Fibroblast of lung (primary cell): Measurements from ENCODE around the gene ADPRH. TPM values are rescaled to one million over a fixed set of nuclear protein-coding genes. Genes with fewer than 3 reads are reported as not detected.

Source experiments
- DNase-seq, 2 donors: peaks; one replicate each; pipeline versions ENCODE4 v3.0.0 to v3.0.0-alpha.2; 2010; ENCODE audit warnings: low read depth in 2 of 2
- H2AFZ ChIP-seq: 2 replicates; pipeline ENCODE4 v1.5.1; 2012; ENCODE audit warnings: low read length, control low read depth, inconsistent platforms
- H3K27ac ChIP-seq: 2 replicates; pipeline ENCODE4 v1.5.1; 2011; ENCODE audit warnings: low read length, control low read depth; ENCODE audit not compliant: insufficient read depth
- H3K27me3 ChIP-seq: 2 replicates; pipeline ENCODE4 v1.5.1; 2011; ENCODE audit warnings: mild to moderate bottlenecking, low read length; ENCODE audit not compliant: control insufficient read depth, insufficient read depth
- H3K36me3 ChIP-seq: 2 replicates; pipeline ENCODE4 v1.5.1; 2011; ENCODE audit warnings: low read length; ENCODE audit not compliant: control insufficient read depth, insufficient read depth
- H3K4me1 ChIP-seq: 2 replicates; pipeline ENCODE4 v1.5.1; 2011; ENCODE audit warnings: low read length; ENCODE audit not compliant: control insufficient read depth, insufficient read depth; ENCODE audit errors: extremely low read depth
- H3K4me2 ChIP-seq: 2 replicates; pipeline ENCODE4 v1.5.1; 2011; ENCODE audit warnings: low read length, control low read depth; ENCODE audit not compliant: insufficient read depth; ENCODE audit errors: extremely low read depth
- H3K4me3 ChIP-seq, 4 experiments: fragments of 200-600 bp in 1 of 4; sonication (generic) in 1 of 4; replicated peaks in 1 of 4; 2 replicates each; pipeline ENCODE4 v1.5.1; 2011 to 2016; ENCODE audit warnings: low read length in 4 of 4, low read depth in 3 of 4, mild to moderate bottlenecking in 3 of 4, control low read depth in 2 of 4, inconsistent platforms in 1 of 4, mixed read lengths in 1 of 4; ENCODE audit not compliant: insufficient read depth in 1 of 4; ENCODE audit errors: control extremely low read depth in 1 of 4
- H3K79me2 ChIP-seq: 2 replicates; pipeline ENCODE4 v1.5.1; 2012; ENCODE audit warnings: mild to moderate bottlenecking, low read length, inconsistent platforms; ENCODE audit not compliant: control insufficient read depth, insufficient read depth
- H3K9ac ChIP-seq: 2 replicates; pipeline ENCODE4 v1.5.1; 2011; ENCODE audit warnings: mild to moderate bottlenecking, low read length, control low read depth; ENCODE audit not compliant: insufficient read depth
- H3K9me3 ChIP-seq: 2 replicates; pipeline ENCODE4 v1.5.1; 2012; ENCODE audit warnings: low read depth, low read length; ENCODE audit not compliant: control insufficient read depth, insufficient read depth
- H4K20me1 ChIP-seq: 2 replicates; pipeline ENCODE4 v1.5.1; 2011; ENCODE audit warnings: low read length; ENCODE audit not compliant: control insufficient read depth, insufficient read depth; ENCODE audit errors: extremely low read depth
- CTCF ChIP-seq, 2 donors: IDR thresholded peaks in 1 of 2; conservative IDR thresholded peaks in 1 of 2; 1 replicate in 1 of 2; 2 replicates in 1 of 2; pipeline ENCODE4 v1.5.1; 2011 to 2012; ENCODE audit warnings: low read length in 2 of 2, control low read depth in 1 of 2, inconsistent platforms in 1 of 2, low read depth in 1 of 2, mild to moderate bottlenecking in 1 of 2
- EZH2 ChIP-seq: IDR thresholded peaks from 2 replicates; pipeline ENCODE4 v1.5.1; 2012; ENCODE audit warnings: low read length, control low read depth, mild to moderate bottlenecking; ENCODE audit errors: missing control alignments
- polyA plus RNA-seq, 2 donors: library from polyadenylated mRNA; depleted of rRNA in 1 of 2; stranded (reverse) in 1 of 2; unstranded in 1 of 2; fragments of >200 nt; gene quantifications; 2 replicates each; pipeline ENCODE4 v1.2.1, GENCODE V29; 2011 to 2012; ENCODE audit warnings: missing spikeins in 1 of 2
- total RNA-seq: library from RNA; depleted of rRNA; stranded (reverse); fragments of >200 nt; gene quantifications from 2 replicates; pipeline ENCODE4 v1.2.1, GENCODE V29; 2014

The ADPRH gene
- total and polyA plus RNA-seq, 2 donors (not counting 1 experiment from before 2014, with no cell fraction given): 1.1 to 7.4 TPM

GRCh38 chr3:119613201-119613600, 33.9 kb downstream of the ADPRH start:
- H3K27ac ChIP-seq: no peak overlapping the region
- H3K4me3 ChIP-seq: no peak overlapping the region
- no peaks in the 10 kb centered on the region for H3K36me3 ChIP-seq
- no peak overlapping the region for H3K4me2 ChIP-seq
- H4K20me1 ChIP-seq: no peaks in the 10 kb centered on the region
- no peaks in the 10 kb centered on the region for H3K4me1 ChIP-seq
- no peaks in the 10 kb centered on the region for H3K27me3 ChIP-seq
- DNase-seq: no peak
- H3K9ac ChIP-seq: no peak overlapping the region
- no peak overlapping the region for H2AFZ ChIP-seq
- H3K9me3 ChIP-seq: no peaks in the 10 kb centered on the region
- no peaks in the 10 kb centered on the region for H3K79me2 ChIP-seq
- TF ChIP-seq EZH2 (no peak), CTCF (conservative IDR thresholded peaks at IDR 0.05 in 1 of 2, IDR thresholded peaks at IDR 0.05 in 1 of 2; ENCODE audit: low read depth in 1 of 2, low read length in 2 of 2) (no peak)

DNA sequence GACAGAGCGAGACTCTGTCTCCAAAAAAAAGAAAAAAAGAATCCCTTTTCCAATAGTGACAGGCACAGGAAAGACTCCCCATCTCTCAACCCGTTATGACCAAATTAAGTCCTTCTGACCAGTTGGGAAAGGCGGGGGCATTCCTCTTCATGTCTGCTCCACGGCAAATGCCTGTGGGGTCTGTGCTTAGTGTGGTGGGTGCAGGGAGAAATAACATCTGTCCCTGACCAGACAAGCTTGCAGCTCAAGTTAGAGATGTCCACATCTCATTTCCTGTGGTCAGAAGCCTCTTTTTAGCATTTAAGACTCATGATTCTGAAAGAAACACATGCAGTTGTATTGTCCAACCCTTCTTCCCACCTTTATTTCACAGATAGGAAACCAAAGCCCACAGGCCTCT, 34.6 kb downstream of the ADPRH start:
- no peak for DNase-seq
- H3K27ac ChIP-seq: no peak overlapping the region
- H3K4me1 ChIP-seq: no peaks in the 10 kb centered on the region
- TF ChIP-seq CTCF (conservative IDR thresholded peaks at IDR 0.05 in 1 of 2, IDR thresholded peaks at IDR 0.05 in 1 of 2; ENCODE audit: low read depth in 1 of 2, low read length in 2 of 2) (no peak), EZH2 (no peak)
- no peaks in the 10 kb centered on the region for H3K9me3 ChIP-seq
- H3K27me3 ChIP-seq: no peaks in the 10 kb centered on the region
- H4K20me1 ChIP-seq: no peaks in the 10 kb centered on the region
- no peaks in the 10 kb centered on the region for H3K79me2 ChIP-seq
- H2AFZ ChIP-seq: no peak overlapping the region
- H3K4me2 ChIP-seq: no peak overlapping the region
- H3K9ac ChIP-seq: no peak overlapping the region
- no peaks in the 10 kb centered on the region for H3K36me3 ChIP-seq
- no peak overlapping the region for H3K4me3 ChIP-seq

DNA sequence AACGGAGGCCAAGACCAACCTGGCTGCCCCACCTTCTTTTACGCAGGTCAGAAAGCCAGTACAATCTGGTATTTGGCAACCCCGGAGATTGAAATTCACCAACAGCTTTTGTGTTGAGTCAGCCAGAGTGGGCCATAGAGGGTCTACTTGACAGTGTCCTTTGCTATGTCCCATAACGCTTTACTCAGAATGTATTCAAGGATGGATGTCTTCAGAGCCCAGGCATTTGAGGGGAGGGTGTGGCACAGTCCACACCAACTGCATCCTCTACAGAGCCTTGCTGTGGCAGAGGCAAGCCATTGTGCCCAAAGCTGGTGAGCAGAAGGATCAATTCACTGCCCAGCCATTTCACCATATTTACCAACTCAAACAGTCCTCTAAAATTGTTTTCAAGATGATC, 36.8 kb downstream of the ADPRH start:
- no peak for TF ChIP-seq CTCF (conservative IDR thresholded peaks at IDR 0.05 in 1 of 2, IDR thresholded peaks at IDR 0.05 in 1 of 2; ENCODE audit: low read depth in 1 of 2, low read length in 2 of 2)
- TF ChIP-seq EZH2: no peak
- no peaks in the 10 kb centered on the region for H3K36me3 ChIP-seq
- no peak overlapping the region for H2AFZ ChIP-seq
- no peaks in the 10 kb centered on the region for H3K79me2 ChIP-seq
- H3K27me3 ChIP-seq: peaks cover 4% of the 10 kb centered on the region
- H3K9me3 ChIP-seq: no peaks in the 10 kb centered on the region
- H3K4me2 ChIP-seq: no peak overlapping the region
- no peaks in the 10 kb centered on the region for H3K4me1 ChIP-seq
- no peak for DNase-seq
- H3K27ac ChIP-seq: no peak overlapping the region
- H4K20me1 ChIP-seq: no peaks in the 10 kb centered on the region
- no peak overlapping the region for H3K4me3 ChIP-seq
- no peak overlapping the region for H3K9ac ChIP-seq
